Mucosa of descending colon (tissue), 3 donors: ENCODE results near the gene LGALS3BP. TPM values are rescaled to one million over a fixed set of nuclear protein-coding genes. Genes with fewer than 3 reads are reported as not detected.

ENCODE experiments used
- ATAC-seq: fragments of 200-7000 bp; cut with Tn5 transposase; one replicate; pipeline ENCODE4 v1.9.1; 2020; ENCODE audit warnings: mild to moderate bottlenecking, moderate library complexity
- DNase-seq, 3 donors: peaks; one replicate each; pipeline ENCODE4 v3.0.0-alpha.2; 2020
- H3K36me3 ChIP-seq: fragments of 200-600 bp; one replicate; pipeline ENCODE4 v1.8.0; 2021; ENCODE audit warnings: low read depth, mild to moderate bottlenecking
- H3K4me1 ChIP-seq: fragments of 200-600 bp; one replicate; pipeline ENCODE4 v1.8.0; 2021; ENCODE audit warnings: low read depth, mild to moderate bottlenecking
- H3K4me3 ChIP-seq: fragments of 200-600 bp; one replicate; pipeline ENCODE4 v1.8.0; 2021; ENCODE audit warnings: mild to moderate bottlenecking
- H3K9me3 ChIP-seq: fragments of 200-600 bp; one replicate; pipeline ENCODE4 v1.8.0; 2021; ENCODE audit warnings: mild to moderate bottlenecking
- CTCF ChIP-seq: fragments of 200-600 bp; IDR thresholded peaks from one replicate; pipeline ENCODE4 v1.8.0; 2022; ENCODE audit warnings: antibody characterized with exemption, mild to moderate bottlenecking
- intact Hi-C, 2 donors: fragments of 100-400 bp; cut with DNase I in 1 of 2; cut with micrococcal nuclease in 1 of 2; formaldehyde crosslinking; loops; one replicate each; pipeline versions ENCODE4 v1.11.0 to v1.11.1; 2022; cut with DNase I, micrococcal nuclease
- total RNA-seq, 3 donors: library from RNA; stranded (reverse); fragmentation: NEBNext Ultra II Directional in 2 of 3; extraction: Animal tissue kit (Norgen Biotek cat#: 25700) in 2 of 3; gene quantifications; one replicate each; pipeline versions ENCODE4 v1.2.1 to v1.2.4, GENCODE V29; 2021 to 2023
- donor health status: DM: no; HTN: no; CAD: no; lungs with moderate emphysema.
- donor health status: DM: no; HTN: no; CAD: no.
- donor health status: DM: no; HTN: yes; CAD: no.

The LGALS3BP gene
- total RNA-seq, 3 donors from 2014 or later: 329 to 838 (median 752) TPM

GRCh38 chr17:78953356-78954350 lies 26.1 kb downstream of the LGALS3BP start:
- Histone ChIP-seq H3K9me3 (peaks cover 10% of the 10 kb centered on the region), H3K4me1 (peaks cover 3% of the 10 kb centered on the region), H3K4me3 (no peak overlapping the region), H3K36me3 (no peaks in the 10 kb centered on the region)
- no peak for ATAC-seq
- intact Hi-C loops: no loop called here
- no peak for TF ChIP-seq CTCF
- DNase-seq: no peak

GRCh38 chr17:78952706-78953105 lies 27.0 kb downstream of the LGALS3BP start:
- TF ChIP-seq CTCF: no peak
- Histone ChIP-seq H3K36me3 (no peaks in the 10 kb centered on the region), H3K9me3 (peaks cover 10% of the 10 kb centered on the region), H3K4me1 (peaks cover 5% of the 10 kb centered on the region), H3K4me3 (no peak overlapping the region)
- DNase-seq (no peak), ATAC-seq (no peak)
- intact Hi-C loops: no loop called here

GRCh38 chr17:78951967-78952551 lies 27.7 kb downstream of the LGALS3BP start:
- intact Hi-C loops: no loop called here
- ATAC-seq (peak; percentile 32), DNase-seq (peak in 1 of 3 donors; percentile 46)
- peaks cover 10% of the 10 kb centered on the region for H3K9me3 ChIP-seq
- no peaks in the 10 kb centered on the region for H3K36me3 ChIP-seq
- H3K4me1 ChIP-seq: peaks cover 7% of the 10 kb centered on the region
- H3K4me3 ChIP-seq: no peak overlapping the region
- no peak for TF ChIP-seq CTCF

GRCh38 chr17:78950870-78951269 lies 28.9 kb downstream of the LGALS3BP start:
- no peak for DNase-seq
- Histone ChIP-seq H3K9me3 (peaks cover 10% of the 10 kb centered on the region), H3K4me3 (no peak overlapping the region), H3K4me1 (peaks cover 7% of the 10 kb centered on the region), H3K36me3 (no peaks in the 10 kb centered on the region)
- no peak for ATAC-seq
- intact Hi-C loops: no loop called here
- no peak for TF ChIP-seq CTCF

GRCh38 chr17:78947235-78948149 lies 32.2 kb downstream of the LGALS3BP start:
- no peak for TF ChIP-seq CTCF
- H3K9me3 ChIP-seq: peaks cover 10% of the 10 kb centered on the region
- H3K4me1 ChIP-seq: peaks cover 7% of the 10 kb centered on the region
- intact Hi-C loops: no loop called here
- DNase-seq (peak in 1 of 3 donors; percentile 66), ATAC-seq (peak; percentile 83)
- no peaks in the 10 kb centered on the region for H3K36me3 ChIP-seq
- H3K4me3 ChIP-seq: no peak overlapping the region
